GM08714 (cell line): ENCODE measurements around the gene OXCT1.

Experiments used
- H3K4me3 ChIP-seq: fragments of 200-500 bp; sonication (Bioruptor generic); 2 replicates; pipeline ENCODE4 v1.5.1; 2014; ENCODE audit warnings: mild to moderate bottlenecking, low read length, inconsistent platforms
- ZNF274 ChIP-seq: IDR thresholded peaks from 2 replicates; pipeline ENCODE4 v1.6.1; 2012; ENCODE audit warnings: mild to moderate bottlenecking, low read depth, low read length

The OXCT1 gene

GRCh38 chr5:41883243-41883642 is 13.0 kb upstream of the OXCT1 start:
- no peak for TF ChIP-seq ZNF274
- H3K4me3 ChIP-seq, result no peak overlapping the region

- no peak for TF ChIP-seq ZNF274
- no peak overlapping the region for H3K4me3 ChIP-seq
Measured at GRCh38 chr5:41882765-41883164, 12.5 kb upstream of the OXCT1 start.

GRCh38 chr5:41878643-41879478 is 8.6 kb upstream of the OXCT1 start:
- H3K4me3 ChIP-seq, result no peak overlapping the region
- no peak for TF ChIP-seq ZNF274

- H3K4me3 ChIP-seq, result no peak overlapping the region
- TF ChIP-seq ZNF274, result no peak
Measured at GRCh38 chr5:41878173-41878572, 7.9 kb upstream of the OXCT1 start.

GRCh38 chr5:41877408-41877807 is 7.2 kb upstream of the OXCT1 start:
- no peak overlapping the region for H3K4me3 ChIP-seq
- no peak for TF ChIP-seq ZNF274

GRCh38 chr5:41876678-41877077 is 6.5 kb upstream of the OXCT1 start:
- H3K4me3 ChIP-seq, result no peak overlapping the region
- no peak for TF ChIP-seq ZNF274

- no peak overlapping the region for H3K4me3 ChIP-seq
- TF ChIP-seq ZNF274, result no peak
Measured at GRCh38 chr5:41875121-41875520, 4.9 kb upstream of the OXCT1 start.

- no peak for TF ChIP-seq ZNF274
- H3K4me3 ChIP-seq, result no peak overlapping the region
Measured at GRCh38 chr5:41874512-41875060, 4.4 kb upstream of the OXCT1 start.

- no peak overlapping the region for H3K4me3 ChIP-seq
- TF ChIP-seq ZNF274, result no peak
Measured at GRCh38 chr5:41871852-41872251, 1.6 kb upstream of the OXCT1 start.

- peak overlapping the region; percentile 85; the same call in 1 of the 2 replicates for H3K4me3 ChIP-seq
- TF ChIP-seq ZNF274, result no peak
Measured at GRCh38 chr5:41870627-41871048, 413 bp upstream of the OXCT1 start.

- no peak for TF ChIP-seq ZNF274
- peak overlapping the region; percentile 85 for H3K4me3 ChIP-seq
Measured at GRCh38 chr5:41869151-41869723, 988 bp downstream of the OXCT1 start.

- TF ChIP-seq ZNF274, result no peak
- no peak overlapping the region for H3K4me3 ChIP-seq
Measured at GRCh38 chr5:41863871-41864486, 6.2 kb downstream of the OXCT1 start.

GRCh38 chr5:41858890-41859289 is 11.3 kb downstream of the OXCT1 start:
- TF ChIP-seq ZNF274, result no peak
- H3K4me3 ChIP-seq, result no peak overlapping the region

- TF ChIP-seq ZNF274, result no peak
Measured at GRCh38 chr5:41857989-41858388, 12.2 kb downstream of the OXCT1 start.

More at GRCh38 chr5:41857989-41858388, 12.2 kb downstream of the OXCT1 start:
- no peak overlapping the region for H3K4me3 ChIP-seq
